ENCODE measurements around the gene CFAP77.

The CFAP77 gene

GRCh38 chr9:132474253-132474652 is 64.2 kb downstream of the CFAP77 start:
- TF ChIP-seq, protein P1, sequence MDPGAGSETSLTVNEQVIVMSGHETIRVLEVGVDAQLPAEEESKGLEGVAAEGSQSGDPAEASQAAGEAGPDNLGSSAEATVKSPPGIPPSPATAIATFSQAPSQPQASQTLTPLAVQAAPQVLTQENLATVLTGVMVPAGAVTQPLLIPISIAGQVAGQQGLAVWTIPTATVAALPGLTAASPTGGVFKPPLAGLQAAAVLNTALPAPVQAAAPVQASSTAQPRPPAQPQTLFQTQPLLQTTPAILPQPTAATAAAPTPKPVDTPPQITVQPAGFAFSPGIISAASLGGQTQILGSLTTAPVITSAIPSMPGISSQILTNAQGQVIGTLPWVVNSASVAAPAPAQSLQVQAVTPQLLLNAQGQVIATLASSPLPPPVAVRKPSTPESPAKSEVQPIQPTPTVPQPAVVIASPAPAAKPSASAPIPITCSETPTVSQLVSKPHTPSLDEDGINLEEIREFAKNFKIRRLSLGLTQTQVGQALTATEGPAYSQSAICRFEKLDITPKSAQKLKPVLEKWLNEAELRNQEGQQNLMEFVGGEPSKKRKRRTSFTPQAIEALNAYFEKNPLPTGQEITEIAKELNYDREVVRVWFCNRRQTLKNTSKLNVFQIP (CRISPR knock-in tag; IDR thresholded peaks at IDR 0.05; ENCODE audit: borderline replicate concordance, low read depth) = no peak
- no peak for TF ChIP-seq ZNF70 (CRISPR knock-in tag; IDR thresholded peaks at IDR 0.05)
- TF ChIP-seq ZFP3 (CRISPR knock-in tag; IDR thresholded peaks at IDR 0.05) = no peak
- no peak for TF ChIP-seq ARNTL (CRISPR knock-in tag; IDR thresholded peaks at IDR 0.05; ENCODE audit: borderline replicate concordance, low read depth)
- no peak for TF ChIP-seq ZNF565 (CRISPR knock-in tag; conservative IDR thresholded peaks at IDR 0.05; ENCODE audit: low read depth)
- no peak for TF ChIP-seq TCF4 (CRISPR knock-in tag; IDR thresholded peaks at IDR 0.05; ENCODE audit: borderline replicate concordance)
- TF ChIP-seq ESRRG (CRISPR knock-in tag; IDR thresholded peaks at IDR 0.05) = no peak
- TF ChIP-seq CSDC2 (CRISPR knock-in tag; IDR thresholded peaks at IDR 0.05) = no peak
- TF ChIP-seq SNAI2 (CRISPR knock-in tag; IDR thresholded peaks at IDR 0.05) = no peak
- TF ChIP-seq PATZ1 (CRISPR knock-in tag; IDR thresholded peaks at IDR 0.05; ENCODE audit: borderline replicate concordance) = no peak
- ATAC-seq = no peak

DNA sequence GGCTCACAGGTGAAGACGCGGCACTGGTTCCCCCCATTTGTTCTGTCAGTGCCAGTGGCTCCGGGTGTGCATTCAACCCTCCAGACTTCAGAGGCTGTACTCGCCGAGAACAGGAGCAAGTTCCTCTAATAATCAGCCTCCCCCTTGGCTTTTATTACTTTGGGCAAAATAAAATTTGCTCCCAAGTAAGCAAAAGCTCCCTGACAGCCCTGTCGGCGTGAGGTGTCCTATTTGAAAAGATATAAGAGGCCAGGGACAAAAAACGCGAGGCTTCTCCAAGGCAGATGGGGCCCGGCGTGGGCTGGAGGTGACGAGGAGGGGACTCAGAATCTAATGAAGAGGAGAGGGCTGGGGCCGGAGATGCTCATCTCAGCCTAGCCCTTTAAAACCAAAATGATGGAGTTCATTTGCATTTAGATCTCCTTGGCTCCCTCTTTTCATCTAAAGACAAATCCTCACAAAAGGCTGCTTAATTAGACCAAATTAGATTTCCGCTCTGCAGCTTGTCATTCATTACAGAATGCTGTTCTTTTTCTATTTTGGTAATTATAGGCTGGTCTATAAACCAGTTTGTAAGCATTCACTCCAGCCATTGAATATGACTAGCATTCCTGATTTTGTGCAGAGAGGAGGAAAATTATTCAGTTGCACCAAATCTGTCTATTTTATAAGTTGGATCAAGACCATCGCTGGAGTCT is 68.5 kb downstream of the CFAP77 start:
- ATAC-seq = no peak
- TF ChIP-seq CSDC2 (CRISPR knock-in tag; IDR thresholded peaks at IDR 0.05) (no peak), ZNF8 (CRISPR knock-in tag; IDR thresholded peaks at IDR 0.05) (no peak), PATZ1 (CRISPR knock-in tag; IDR thresholded peaks at IDR 0.05; ENCODE audit: borderline replicate concordance) (no peak)

DNA sequence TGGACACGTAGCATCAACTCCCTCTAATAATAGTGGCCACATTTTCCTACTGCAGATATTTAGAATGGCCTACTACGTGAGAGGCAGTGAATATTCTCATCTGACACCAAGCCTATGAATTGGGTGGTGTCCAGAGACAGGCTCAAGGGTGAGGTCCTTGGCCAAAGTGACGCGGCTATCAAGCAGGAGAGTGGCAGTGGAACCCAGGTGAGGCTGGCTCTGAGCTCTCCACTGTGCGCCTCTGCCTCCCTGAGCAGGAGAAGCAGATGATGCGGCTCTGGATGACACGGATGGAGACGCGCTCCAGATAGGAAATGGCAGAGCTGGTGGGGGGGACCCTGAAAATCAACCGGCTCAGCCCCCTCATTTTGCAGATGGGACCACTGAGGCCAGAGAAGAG is 69.7 kb downstream of the CFAP77 start:
- TF ChIP-seq SNAI2 (CRISPR knock-in tag; IDR thresholded peaks at IDR 0.05) (no peak), ARNTL (CRISPR knock-in tag; IDR thresholded peaks at IDR 0.05; ENCODE audit: borderline replicate concordance, low read depth) (no peak)
- TF ChIP-seq, protein P1 (CRISPR knock-in tag; IDR thresholded peaks at IDR 0.05; ENCODE audit: borderline replicate concordance, low read depth) = no peak
- no peak for ATAC-seq

DNA sequence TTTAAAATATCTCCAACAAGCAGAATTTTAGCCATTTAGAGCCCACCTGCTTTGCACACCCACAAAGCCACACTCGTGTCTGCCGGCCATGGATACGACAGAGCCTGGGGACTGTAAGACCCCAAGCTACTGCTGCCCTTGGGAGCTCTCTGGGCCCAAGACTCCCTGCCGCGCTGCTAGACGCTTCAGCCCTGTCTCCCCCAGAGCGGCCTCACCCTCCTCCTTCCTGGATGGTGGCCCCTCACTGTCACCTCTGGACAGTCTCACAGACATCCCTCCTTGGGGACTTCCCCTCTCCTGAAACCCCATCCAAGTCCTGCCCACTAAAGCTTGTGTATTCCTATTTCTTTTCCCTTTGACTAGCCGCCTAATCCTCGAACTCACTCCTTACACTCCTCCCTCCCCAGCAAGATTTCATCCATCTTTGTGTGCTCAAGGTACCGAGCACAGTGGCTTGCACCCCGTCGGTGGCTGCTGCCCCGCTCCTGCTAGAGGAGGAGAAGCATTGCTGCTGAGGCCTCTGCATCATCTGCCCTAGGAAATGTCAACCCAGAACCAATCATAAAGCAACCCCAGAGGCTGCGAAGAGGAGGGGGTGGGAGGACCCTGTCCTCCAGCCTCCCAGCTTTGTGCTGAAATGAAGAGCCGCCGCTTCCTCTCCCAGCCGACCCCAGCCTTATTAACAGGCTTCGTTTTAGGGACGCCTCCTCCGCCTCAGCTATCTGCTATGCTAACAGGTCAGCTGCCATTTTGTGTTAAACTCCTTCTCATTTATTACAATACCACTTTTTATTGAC is 71.2 kb downstream of the CFAP77 start:
- TF ChIP-seq ZNF70 (CRISPR knock-in tag; IDR thresholded peaks at IDR 0.05) = no peak
- no peak for ATAC-seq

- no peak for TF ChIP-seq CSDC2 (CRISPR knock-in tag; IDR thresholded peaks at IDR 0.05)
- TF ChIP-seq, protein P2, sequence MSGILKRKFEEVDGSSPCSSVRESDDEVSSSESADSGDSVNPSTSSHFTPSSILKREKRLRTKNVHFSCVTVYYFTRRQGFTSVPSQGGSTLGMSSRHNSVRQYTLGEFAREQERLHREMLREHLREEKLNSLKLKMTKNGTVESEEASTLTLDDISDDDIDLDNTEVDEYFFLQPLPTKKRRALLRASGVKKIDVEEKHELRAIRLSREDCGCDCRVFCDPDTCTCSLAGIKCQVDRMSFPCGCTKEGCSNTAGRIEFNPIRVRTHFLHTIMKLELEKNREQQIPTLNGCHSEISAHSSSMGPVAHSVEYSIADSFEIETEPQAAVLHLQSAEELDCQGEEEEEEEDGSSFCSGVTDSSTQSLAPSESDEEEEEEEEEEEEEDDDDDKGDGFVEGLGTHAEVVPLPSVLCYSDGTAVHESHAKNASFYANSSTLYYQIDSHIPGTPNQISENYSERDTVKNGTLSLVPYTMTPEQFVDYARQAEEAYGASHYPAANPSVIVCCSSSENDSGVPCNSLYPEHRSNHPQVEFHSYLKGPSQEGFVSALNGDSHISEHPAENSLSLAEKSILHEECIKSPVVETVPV (CRISPR knock-in tag; IDR thresholded peaks at IDR 0.05) = no peak
- no peak for TF ChIP-seq GLIS3 (CRISPR knock-in tag; IDR thresholded peaks at IDR 0.05)
- TF ChIP-seq SNAI2 (CRISPR knock-in tag; IDR thresholded peaks at IDR 0.05) = no peak
- TF ChIP-seq, protein P1 (CRISPR knock-in tag; IDR thresholded peaks at IDR 0.05; ENCODE audit: borderline replicate concordance, low read depth) = no peak
- no peak for TF ChIP-seq TOX (CRISPR knock-in tag; IDR thresholded peaks at IDR 0.05; ENCODE audit: borderline replicate concordance)
- no peak for ATAC-seq
Observed at GRCh38 chr9:132482196-132482813, 72.3 kb downstream of the CFAP77 start.

Measured in SK-N-SH treated with all-trans-retinoic acid at 6 μM for 48 hours (cell line).